Middle frontal gyrus (tissue), 1 donor: ENCODE results near the gene KSR2.

Experiments
- DNase-seq: peaks from one replicate; pipeline ENCODE4 v3.0.0-alpha.2; 2015; ENCODE audit warnings: low spot score; ENCODE audit errors: extremely low spot score

KSR2 gene

GRCh38 chr12:117538032-117538690 is 430.6 kb downstream of the KSR2 start:
- DNase-seq: no peak

- no peak for DNase-seq
Observed at GRCh38 chr12:117533687-117534086, 435.1 kb downstream of the KSR2 start.

GRCh38 chr12:117530796-117531195 is 438.0 kb downstream of the KSR2 start:
- no peak for DNase-seq

GRCh38 chr12:117528538-117528937 is 440.3 kb downstream of the KSR2 start:
- DNase-seq: no peak

- DNase-seq: no peak
Observed at GRCh38 chr12:117527479-117527855, 441.3 kb downstream of the KSR2 start.

- no peak for DNase-seq
Observed at GRCh38 chr12:117526757-117527478, 441.9 kb downstream of the KSR2 start.

- DNase-seq: no peak
Observed at GRCh38 chr12:117525766-117526165, 443.0 kb downstream of the KSR2 start.

GRCh38 chr12:117524806-117525205 is 444.0 kb downstream of the KSR2 start:
- DNase-seq: no peak

- DNase-seq: no peak
Observed at GRCh38 chr12:117523971-117524370, 444.8 kb downstream of the KSR2 start.

GRCh38 chr12:117522559-117522958 is 446.2 kb downstream of the KSR2 start:
- no peak for DNase-seq

GRCh38 chr12:117521867-117522266 is 446.9 kb downstream of the KSR2 start:
- no peak for DNase-seq

GRCh38 chr12:117521346-117521745 is 447.4 kb downstream of the KSR2 start:
- DNase-seq: no peak

- DNase-seq: no peak
Observed at GRCh38 chr12:117518594-117519270, 450.1 kb downstream of the KSR2 start.

- DNase-seq: no peak
Observed at GRCh38 chr12:117517219-117517739, 451.5 kb downstream of the KSR2 start.

GRCh38 chr12:117516034-117516433 is 452.8 kb downstream of the KSR2 start:
- DNase-seq: no peak

GRCh38 chr12:117514016-117514415 is 454.8 kb downstream of the KSR2 start:
- peak; percentile 73 for DNase-seq

GRCh38 chr12:117513353-117513752 is 455.4 kb downstream of the KSR2 start:
- DNase-seq: no peak

- no peak for DNase-seq
Observed at GRCh38 chr12:117508468-117508867, 460.3 kb downstream of the KSR2 start.

GRCh38 chr12:117507548-117507947 is 461.2 kb downstream of the KSR2 start:
- DNase-seq: no peak

GRCh38 chr12:117506333-117506732 is 462.5 kb downstream of the KSR2 start:
- DNase-seq: no peak

GRCh38 chr12:117502633-117503032 is 466.2 kb downstream of the KSR2 start:
- no peak for DNase-seq

- no peak for DNase-seq
Observed at GRCh38 chr12:117502233-117502632, 466.6 kb downstream of the KSR2 start.
